Erythroblast (primary cell): ENCODE measurements around the gene CD300C.

Experiments
- GATA1 ChIP-seq: IDR thresholded peaks from 2 replicates; pipeline ENCODE4 v1.6.1; 2011; ENCODE audit warnings: low read depth, mild to moderate bottlenecking, control low read depth, low read length, moderate library complexity
- POLR2A ChIP-seq: IDR thresholded peaks from 2 replicates; pipeline ENCODE4 v1.6.1; 2011; ENCODE audit warnings: mild to moderate bottlenecking, low read length

DNA sequence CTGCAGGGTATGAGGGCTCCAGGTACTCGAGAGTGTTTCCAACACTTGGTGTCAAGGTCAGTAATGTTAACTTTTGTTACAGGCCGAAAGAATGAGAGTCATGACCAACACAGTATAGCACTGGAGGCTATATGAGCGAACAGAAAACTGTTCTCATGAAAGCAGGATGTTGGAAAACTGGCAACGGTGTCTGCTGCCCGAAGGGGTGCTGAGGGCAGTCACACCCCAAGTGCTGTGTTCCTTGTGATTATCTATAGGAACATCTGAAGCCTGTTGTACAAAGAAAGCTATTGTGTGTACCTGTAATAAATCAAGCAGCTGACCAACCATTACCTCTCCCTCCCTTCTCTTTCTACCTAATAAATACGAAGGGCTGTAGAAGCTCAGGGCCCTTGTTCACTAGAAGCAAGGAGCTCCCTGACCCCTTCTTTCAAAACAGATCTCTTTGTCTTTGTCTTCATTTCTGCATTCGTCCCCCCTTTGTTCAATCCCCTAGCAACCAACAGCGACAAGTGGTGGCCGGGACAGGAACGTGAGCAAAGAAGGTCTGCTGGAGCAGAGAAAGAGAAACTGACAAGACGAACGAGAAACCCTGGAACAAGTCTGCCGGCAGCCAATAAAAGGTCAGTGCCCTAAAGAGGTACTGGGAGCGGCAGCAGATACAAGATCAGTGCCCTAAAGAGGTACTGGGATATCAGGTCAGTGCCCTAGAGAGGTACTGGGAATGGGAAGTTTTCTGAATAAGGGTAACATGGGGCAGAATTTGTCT, 38.6 kb upstream of the CD300C start:
- no peak for TF ChIP-seq POLR2A
- no peak for TF ChIP-seq GATA1
